Stimulated activated CD4-positive, alpha-beta T cell treated with anti-CD3 and anti-CD28 coated beads, Interleukin-1b, Interleukin-23, amount 100 ng/mL, for 24 hours (primary cell): ENCODE results near the gene EVA1C.
"Not testable (repeated sequence)": the region's sequence is repeated elsewhere in the genome, so short reads cannot be mapped to it uniquely, and the experiment has no call there.

Experiments used
- DNase-seq, 4 experiments: peaks; one replicate each; pipeline ENCODE4 v3.0.0-alpha.2; 2020; ENCODE audit warnings: low read depth in 4 of 4, low spot score in 1 of 4

The EVA1C gene

GRCh38 chr21:32554832-32555638 lies 142.5 kb downstream of the EVA1C start:
- no peak for DNase-seq

- DNase-seq: no peak
Measured at GRCh38 chr21:32558106-32558505, 145.6 kb downstream of the EVA1C start.

DNA sequence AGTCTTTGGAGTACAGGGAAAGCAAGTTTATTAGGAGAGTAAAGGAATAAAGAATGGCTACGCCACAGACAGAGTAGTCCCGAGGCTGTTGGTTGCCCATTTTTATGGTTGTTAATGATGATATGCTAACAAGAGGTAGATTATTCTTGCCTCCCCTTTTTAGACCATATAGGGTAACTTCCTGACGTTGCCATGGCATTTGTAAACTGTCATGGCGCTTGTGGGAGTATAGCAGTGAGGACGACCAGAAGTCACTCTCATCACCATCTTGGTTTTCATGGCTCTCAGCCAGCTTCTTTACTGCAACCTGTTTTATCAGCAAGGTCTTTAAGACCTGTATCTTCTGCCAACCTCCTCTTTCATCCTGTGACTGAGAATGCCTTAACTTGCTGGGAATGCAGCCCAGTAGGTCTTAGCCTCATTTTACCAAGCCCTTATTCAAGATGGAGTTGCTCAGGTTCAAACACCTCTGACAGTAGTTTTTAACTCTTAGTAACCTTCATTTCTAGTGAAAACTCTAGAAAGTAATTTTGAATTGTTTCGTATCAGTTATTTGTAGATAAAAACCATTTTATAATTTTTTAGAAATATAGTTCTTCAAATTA lies 146.6 kb downstream of the EVA1C start:
- DNase-seq: no peak

DNA sequence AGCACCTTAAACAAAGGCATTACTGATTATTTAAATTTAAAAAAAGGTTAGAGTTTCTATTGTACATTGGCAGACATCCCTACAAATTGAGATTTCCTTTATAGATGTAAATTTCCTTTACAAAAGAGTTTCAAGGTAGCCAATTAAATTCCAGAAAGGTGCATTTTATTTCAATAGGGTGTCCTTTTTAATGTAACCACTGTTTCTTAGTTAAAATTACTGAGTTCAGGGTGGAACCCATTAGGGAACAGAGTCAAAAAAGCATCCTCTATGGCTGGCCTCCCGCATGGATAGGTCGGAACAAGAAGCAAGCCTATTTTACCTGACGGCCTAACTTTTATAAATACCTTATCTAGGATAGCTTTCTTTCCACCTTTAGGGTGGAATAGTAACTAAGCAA lies 148.4 kb downstream of the EVA1C start:
- DNase-seq: no peak

- DNase-seq: not testable (repeated sequence)
Measured at GRCh38 chr21:32561476-32561875, 149.0 kb downstream of the EVA1C start.

DNA sequence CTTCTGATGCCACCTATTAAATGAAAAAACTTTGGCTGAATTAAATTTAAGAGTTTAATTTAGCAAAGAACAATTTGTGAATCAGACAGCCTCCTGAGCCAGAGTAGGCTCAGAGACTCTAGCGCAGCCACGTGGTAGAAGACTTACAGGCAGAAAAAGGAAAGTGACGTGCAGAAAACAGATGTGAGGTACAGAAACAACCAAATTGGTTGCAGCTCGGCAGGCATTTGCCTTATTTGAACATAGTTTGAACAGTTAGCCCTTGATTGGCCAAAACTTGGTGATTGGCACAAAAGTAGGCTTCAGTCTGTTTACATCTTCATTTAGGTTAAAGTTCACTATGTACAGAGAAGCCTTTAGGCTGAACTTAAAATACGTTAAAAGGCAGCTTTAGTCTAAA lies 149.9 kb downstream of the EVA1C start:
- no peak for DNase-seq

GRCh38 chr21:32562915-32563314 lies 150.4 kb downstream of the EVA1C start:
- no peak for DNase-seq
